H1 (cell line): ENCODE results near the gene ARHGAP6. TPM values are rescaled to one million over a fixed set of nuclear protein-coding genes. Genes with fewer than 3 reads are reported as not detected.

Experiments
- CTCF ChIA-PET: fragments of 300-600 bp; sonication (Branson Sonifier 250); formaldehyde crosslinking; loops from one replicate; lab custom pipeline; 2021; ENCODE audit not compliant: partially characterized antibody; lab: Charles Lee
- POLR2A ChIA-PET: fragments of 300-600 bp; sonication (Branson Sonifier 250); formaldehyde crosslinking; loops from one replicate; lab custom pipeline; 2021; ENCODE audit warnings: inconsistent platforms; ENCODE audit not compliant: partially characterized antibody; lab: Charles Lee
- DNase-seq, 2 experiments: peaks; one replicate each; pipeline versions ENCODE4 v3.0.0 to v3.0.0-alpha.2; 2010 to 2022; ENCODE audit warnings: low spot score in 2 of 2, low read depth in 1 of 2, mixed read lengths in 1 of 2
- FAIRE-seq: peaks from 2 replicates; lab custom pipeline; 2011; peaks lifted over from hg19 to GRCh38; lab: Jason Lieb, UNC
- H2AFZ ChIP-seq: 2 replicates; pipeline ENCODE4 v1.8.1; 2012; ENCODE audit warnings: low read length, inconsistent platforms
- H2AK5ac ChIP-seq: 2 replicates; pipeline ENCODE4 v1.6.1; 2013; ENCODE audit warnings: low read depth, low read length
- H2BK120ac ChIP-seq: replicated peaks from 2 replicates; pipeline ENCODE3; 2013; ENCODE audit warnings: low read depth, low read length, inconsistent platforms
- H2BK12ac ChIP-seq: 2 replicates; pipeline ENCODE4 v1.6.1; 2013; ENCODE audit warnings: low read depth, low read length
- H2BK15ac ChIP-seq: 2 replicates; pipeline ENCODE4 v1.6.1; 2013; ENCODE audit warnings: low read length
- H2BK20ac ChIP-seq: 2 replicates; pipeline ENCODE4 v1.6.1; 2013; ENCODE audit warnings: low read length
- H2BK5ac ChIP-seq: 2 replicates; pipeline ENCODE4 v1.6.1; 2013; ENCODE audit warnings: low read depth, low read length
- H3K14ac ChIP-seq: 2 replicates; pipeline ENCODE4 v1.6.1; 2013; ENCODE audit warnings: inconsistent platforms; ENCODE audit not compliant: insufficient read length
- H3K18ac ChIP-seq: 2 replicates; pipeline ENCODE4 v1.6.1; 2013; ENCODE audit warnings: low read length; ENCODE audit errors: extremely low read depth
- H3K23ac ChIP-seq: 2 replicates; pipeline ENCODE4 v1.6.1; 2013; ENCODE audit warnings: inconsistent platforms; ENCODE audit not compliant: insufficient read length
- H3K23me2 ChIP-seq: 2 replicates; pipeline ENCODE4 v1.6.1; 2013; ENCODE audit warnings: low read depth, low read length
- H3K27ac ChIP-seq: 2 replicates; pipeline ENCODE4 v1.6.1; 2011; ENCODE audit warnings: low read depth, low read length, inconsistent platforms
- H3K27me3 ChIP-seq, 4 experiments: replicated peaks in 1 of 4; 1 replicate in 1 of 4; 2 replicates in 3 of 4; pipeline versions ENCODE4 v1.6.1 to v1.8.1; 2011 to 2013; ENCODE audit warnings: low read length in 3 of 4, mild to moderate bottlenecking in 3 of 4, inconsistent platforms in 2 of 4, mixed read lengths in 2 of 4, moderate library complexity in 1 of 4; ENCODE audit not compliant: control insufficient read depth in 3 of 4, insufficient read depth in 3 of 4; ENCODE audit errors: extremely low read depth in 1 of 4
- H3K36me3 ChIP-seq, 4 experiments: 2 replicates each; pipeline versions ENCODE4 v1.6.1 to v1.8.1; 2011 to 2013; ENCODE audit warnings: mild to moderate bottlenecking in 4 of 4, low read length in 3 of 4, moderate library complexity in 2 of 4, control low read depth in 1 of 4, inconsistent platforms in 1 of 4; ENCODE audit not compliant: insufficient read depth in 4 of 4, control insufficient read depth in 2 of 4
- H3K4ac ChIP-seq: replicated peaks from 2 replicates; pipeline ENCODE3; 2013; ENCODE audit warnings: low read length, low read depth, mixed read lengths, inconsistent platforms; ENCODE audit not compliant: insufficient read length
- H3K4me1 ChIP-seq, 4 experiments: replicated peaks in 1 of 4; 1 replicate in 1 of 4; 2 replicates in 3 of 4; pipeline versions ENCODE4 v1.6.1 to v1.8.1; 2011 to 2013; ENCODE audit warnings: low read length in 3 of 4, inconsistent platforms in 2 of 4, mixed read lengths in 1 of 4; ENCODE audit not compliant: insufficient read depth in 4 of 4, control insufficient read depth in 3 of 4
- H3K4me2 ChIP-seq, 2 experiments: 2 replicates each; pipeline versions ENCODE4 v1.6.1 to v1.8.1; 2011 to 2013; ENCODE audit warnings: low read depth in 2 of 2, low read length in 2 of 2, control low read depth in 1 of 2, inconsistent platforms in 1 of 2, mild to moderate bottlenecking in 1 of 2; ENCODE audit not compliant: insufficient read depth in 1 of 2
- H3K4me3 ChIP-seq, 4 experiments: fragments of 200-600, 300-600 bp in 1 of 4; sonication (generic), shearing (Covaris generic), sonication (Bioruptor Twin) in 1 of 4; 2 replicates each; pipeline versions ENCODE4 v1.5.1 to v1.8.1; 2011 to 2016; ENCODE audit warnings: low read length in 4 of 4, low read depth in 3 of 4, control low read depth in 2 of 4, inconsistent platforms in 2 of 4, mild to moderate bottlenecking in 2 of 4, mixed read lengths in 1 of 4, moderate library complexity in 1 of 4; ENCODE audit not compliant: insufficient read depth in 2 of 4; ENCODE audit errors: extremely low read depth in 1 of 4
- H3K56ac ChIP-seq: replicated peaks from 2 replicates; pipeline ENCODE3; 2013; ENCODE audit warnings: low read depth, mild to moderate bottlenecking, mixed read lengths, low read length, inconsistent platforms; ENCODE audit not compliant: insufficient read length
- H3K79me1 ChIP-seq: 2 replicates; pipeline ENCODE4 v1.6.1; 2013; ENCODE audit warnings: low read depth, low read length, control low read depth
- H3K79me2 ChIP-seq, 2 experiments: 2 replicates each; pipeline versions ENCODE4 v1.6.1 to v1.8.1; 2012 to 2013; ENCODE audit warnings: low read length in 2 of 2, mild to moderate bottlenecking in 2 of 2, inconsistent platforms in 1 of 2; ENCODE audit not compliant: insufficient read depth in 2 of 2, control insufficient read depth in 1 of 2
- H3K9ac ChIP-seq, 4 experiments: replicated peaks in 1 of 4; 1 replicate in 1 of 4; 2 replicates in 3 of 4; pipeline versions ENCODE4 v1.6.1 to v1.8.1; 2011 to 2013; ENCODE audit warnings: low read depth in 3 of 4, low read length in 3 of 4, control low read depth in 2 of 4, mild to moderate bottlenecking in 2 of 4, moderate library complexity in 2 of 4, inconsistent platforms in 1 of 4; ENCODE audit errors: extremely low read depth in 1 of 4
- H3K9me3 ChIP-seq, 2 experiments: 2 replicates each; pipeline versions ENCODE4 v1.6.1 to v1.8.1; 2012 to 2013; ENCODE audit warnings: mild to moderate bottlenecking in 2 of 2, moderate library complexity in 2 of 2, control low read depth in 1 of 2, inconsistent platforms in 1 of 2, low read depth in 1 of 2, low read length in 1 of 2, mixed read lengths in 1 of 2; ENCODE audit not compliant: insufficient read depth in 2 of 2
- H4K20me1 ChIP-seq, 2 experiments: replicated peaks in 1 of 2; 2 replicates each; pipeline versions ENCODE3 to v1.8.1; 2011 to 2013; ENCODE audit warnings: inconsistent platforms in 2 of 2, low read length in 2 of 2, mild to moderate bottlenecking in 1 of 2; ENCODE audit not compliant: insufficient read depth in 2 of 2, control insufficient read depth in 1 of 2
- H4K5ac ChIP-seq: 2 replicates; pipeline ENCODE4 v1.6.1; 2013; ENCODE audit warnings: low read length, low read depth, mixed read lengths, inconsistent platforms; ENCODE audit not compliant: insufficient read length
- H4K8ac ChIP-seq: 2 replicates; pipeline ENCODE4 v1.8.0; 2013; ENCODE audit warnings: mild to moderate bottlenecking, moderate library complexity, low read length, inconsistent platforms; ENCODE audit not compliant: insufficient read depth; ENCODE audit errors: extremely low read depth
- H4K91ac ChIP-seq: replicated peaks from 2 replicates; pipeline ENCODE3; 2013; ENCODE audit warnings: low read length, mixed read lengths, inconsistent platforms; ENCODE audit not compliant: insufficient read length
- CBX8 ChIP-seq: fragments of 300-800, 300-1000 bp; sonication (generic); IDR thresholded peaks from 2 replicates; pipeline ENCODE4 v1.7.1; 2016; ENCODE audit warnings: low read depth, low read length, borderline replicate concordance
- CREB1 ChIP-seq: IDR thresholded peaks from 2 replicates; pipeline ENCODE4 v1.6.1; 2012; ENCODE audit warnings: inconsistent platforms
- CTBP2 ChIP-seq: IDR thresholded peaks from 2 replicates; pipeline ENCODE4 v1.7.0; 2011; ENCODE audit warnings: borderline replicate concordance, mild to moderate bottlenecking, moderate library complexity, mixed read lengths, low read length; ENCODE audit not compliant: insufficient read depth, insufficient read length
- CTCF ChIP-seq, 3 experiments: IDR thresholded peaks; 1 replicate in 2 of 3; 2 replicates in 1 of 3; pipeline versions ENCODE4 v1.5.1 to v1.6.1; 2011; ENCODE audit warnings: low read length in 3 of 3, mild to moderate bottlenecking in 3 of 3, inconsistent platforms in 2 of 3, low read depth in 1 of 3, moderate library complexity in 1 of 3; ENCODE audit not compliant: insufficient read depth in 1 of 3; ENCODE audit errors: control extremely low read depth in 1 of 3
- E2F6 ChIP-seq: IDR thresholded peaks from 2 replicates; pipeline ENCODE4 v1.6.1; 2012; ENCODE audit warnings: inconsistent platforms
- KDM4A ChIP-seq: IDR thresholded peaks from one replicate; pipeline ENCODE4 v1.7.1; 2012; ENCODE audit warnings: low read depth, mild to moderate bottlenecking, moderate library complexity, low read length, inconsistent platforms; ENCODE audit not compliant: severe bottlenecking
- NRF1 ChIP-seq: IDR thresholded peaks from 2 replicates; pipeline ENCODE4 v1.6.1; 2011; ENCODE audit warnings: mild to moderate bottlenecking, low read depth, low read length, improper control_type of control experiment
- POLR2A ChIP-seq, 2 experiments: IDR thresholded peaks; 1 replicate in 1 of 2; 2 replicates in 1 of 2; pipeline ENCODE4 v1.6.1; 2011; ENCODE audit warnings: low read depth in 2 of 2, low read length in 2 of 2, mild to moderate bottlenecking in 2 of 2; ENCODE audit errors: control extremely low read depth in 1 of 2
- TAF1 ChIP-seq: IDR thresholded peaks from 2 replicates; pipeline ENCODE4 v1.6.1; 2011; ENCODE audit warnings: mild to moderate bottlenecking, low read depth, low read length
- TAF7 ChIP-seq: optimal IDR thresholded peaks from 2 replicates; pipeline ENCODE3; 2011; ENCODE audit warnings: low read depth, mild to moderate bottlenecking, inconsistent platforms, low read length, moderate library complexity, borderline replicate concordance
- WGBS, 2 experiments: shearing (Covaris generic) in 1 of 2; methylation state at CpG; one replicate each; pipeline versions ENCODE4 v1.1.6 to v1.1.7; 2013 to 2015; ENCODE audit warnings: low lambda C conversion rate in 2 of 2, mixed read lengths in 2 of 2, inconsistent platforms in 1 of 2, low coverage in 1 of 2, missing lambda C conversion rate in 1 of 2; ENCODE audit not compliant: insufficient replicate concordance in 2 of 2, insufficient coverage in 1 of 2, insufficient read length in 1 of 2; ENCODE audit errors: extremely low coverage in 1 of 2, missing lambda C conversion rate in 1 of 2; 5-methylcytosine and 5-hydroxymethylcytosine counted together
- polyA plus RNA-seq, 7 experiments: library from polyadenylated mRNA; depleted of rRNA in 3 of 7; stranded (reverse) in 5 of 7; unstranded in 2 of 7; fragments of >200 nt in 5 of 7; fragments of 200-250 nt in 2 of 7; gene quantifications; 1 replicate in 5 of 7; 2 replicates in 1 of 7; 4 replicates in 1 of 7; pipeline versions ENCODE4 v1.2.1 to v1.2.3, GENCODE V29; 2011 to 2013; ENCODE audit warnings: missing spikeins in 2 of 7, mixed read lengths in 2 of 7
- total RNA-seq: library from RNA; stranded (reverse); fragmentation: NEBNext Ultra II Directional; extraction: Animal tissue kit (Norgen Biotek cat#: 25700); gene quantifications from 2 replicates; pipeline ENCODE4 v1.2.1, GENCODE V29; 2021

Gene ARHGAP6
- total and polyA plus RNA-seq, 2 of the 8 experiments (the other 6 are each of a cell fraction or from before 2014, with no cell fraction given): 0.35 to 0.82 TPM

- Histone ChIP-seq H2BK20ac (no peak overlapping the region), H2BK15ac (no peak overlapping the region), H3K79me1 (no peaks in the 10 kb centered on the region), H2AFZ (no peak overlapping the region), H2BK12ac (no peak overlapping the region), H3K14ac (no peak overlapping the region), H3K9ac (no peak overlapping the region), H3K27me3 (no peaks in the 10 kb centered on the region), H3K23ac (no peak overlapping the region), H3K79me2 (no peaks in the 10 kb centered on the region), H2BK120ac (no peak overlapping the region), H2BK5ac (no peak overlapping the region), H3K4me3 (no peak overlapping the region), H3K18ac (no peak overlapping the region), H2AK5ac (no peak overlapping the region), H3K27ac (no peak overlapping the region), H3K23me2 (no peaks in the 10 kb centered on the region), H3K56ac (no peak overlapping the region), H3K9me3 (no peaks in the 10 kb centered on the region), H4K8ac (no peak overlapping the region), H3K36me3 (no peaks in the 10 kb centered on the region), H3K4ac (no peak overlapping the region), H3K4me1 (no peaks in the 10 kb centered on the region), H4K91ac (no peak overlapping the region), H3K4me2 (no peak overlapping the region), H4K20me1 (no peaks in the 10 kb centered on the region), H4K5ac (no peak overlapping the region)
- ChIA-PET POLR2A (no interaction called here), CTCF (interaction anchor here (1.3 kb wide), 2 partner anchors 28 to 303 kb away, joined by 3 read pairs; no protein-coding TSS in a partner anchor)
- WGBS, 2 experiments: 89% methylated on average over 3 of the region's 5 CpGs; no CpG with 5 or more reads in 1 of the 2 experiments
- DNase-seq (no peak), FAIRE-seq (no peak)
- TF ChIP-seq CBX8 (no peak), POLR2A (IDR thresholded peaks at IDR 0.05; ENCODE audit: control extremely low read depth in 1 of 2, low read depth in 2 of 2, low read length in 2 of 2) (no peak), TAF1 (no peak), TAF7 (no peak), E2F6 (no peak), CTCF (IDR thresholded peaks at IDR 0.05; ENCODE audit: control extremely low read depth in 1 of 3, insufficient read depth in 1 of 3, low read depth in 1 of 3, low read length in 3 of 3) (no peak), CTBP2 (no peak), NRF1 (no peak), CREB1 (no peak), KDM4A (no peak)
Measured at GRCh38 chrX:11254417-11255109, 411.2 kb downstream of the ARHGAP6 start.
